Measurements from ENCODE around the gene STXBP6. TPM values are rescaled to one million over a fixed set of nuclear protein-coding genes. Genes with fewer than 3 reads are reported as not detected.

STXBP6 gene
- polyA plus RNA-seq, 1 donor (not counting 4 experiments of a cell fraction or from before 2014, with no cell fraction given): 1.4 TPM

GRCh38 chr14:24816011-24816928 lies 233.7 kb downstream of the STXBP6 start:
- TF ChIP-seq EZH2 (IDR thresholded peaks at IDR 0.05; ENCODE audit: low read length) (no peak), CTCF (optimal IDR thresholded peaks at IDR 0.05 in 1 of 3, IDR thresholded peaks at IDR 0.05 in 1 of 3, conservative IDR thresholded peaks at IDR 0.05 in 1 of 3; ENCODE audit: extremely low read depth in 1 of 3, insufficient read depth in 2 of 3, low read length in 3 of 3) (no peak)
- no peaks in the 10 kb centered on the region for H3K36me3 ChIP-seq (ENCODE audit: control insufficient read depth in 2 of 2, extremely low read depth in 1 of 2, insufficient read depth in 2 of 2, low read length in 2 of 2)
- H3K9me3 ChIP-seq (ENCODE audit: control insufficient read depth, low read depth, low read length): no peaks in the 10 kb centered on the region
- H3K27ac ChIP-seq (ENCODE audit: control insufficient read depth, insufficient read depth, low read length): no peak overlapping the region
- H3K4me2 ChIP-seq (ENCODE audit: control insufficient read depth, extremely low read depth, insufficient read depth, low read depth, low read length): peak overlapping the region; percentile 26
- H3K79me2 ChIP-seq (ENCODE audit: control insufficient read depth, insufficient read depth, low read length): no peaks in the 10 kb centered on the region
- dilution Hi-C loops (cut with MboI; ENCODE audit: extremely low pct_ligation_motif_present, low sequenced_read_pairs): no loop called here
- FAIRE-seq (no peak), DNase-seq (ENCODE audit: low read depth, low spot score) (no peak)
- H3K4me1 ChIP-seq (ENCODE audit: control insufficient read depth, extremely low read depth, insufficient read depth, low read length): peaks cover 9% of the 10 kb centered on the region
- no peaks in the 10 kb centered on the region for H3K9me1 ChIP-seq (ENCODE audit: control insufficient read depth, extremely low read depth, insufficient read depth, low read length)
- no peak overlapping the region for H2AFZ ChIP-seq (ENCODE audit: control insufficient read depth, low read length)
- H3K9ac ChIP-seq (ENCODE audit: control insufficient read depth, extremely low read depth, insufficient read depth, low read length): no peak overlapping the region
- H3K4me3 ChIP-seq (ENCODE audit: control insufficient read depth in 2 of 3, extremely low read depth in 1 of 3, insufficient read depth in 2 of 3, low read depth in 1 of 3, low read length in 3 of 3): no peak overlapping the region
- no peaks in the 10 kb centered on the region for H3K27me3 ChIP-seq (ENCODE audit: control insufficient read depth, extremely low read depth, insufficient read depth, low read length)
- no peaks in the 10 kb centered on the region for H4K20me1 ChIP-seq (ENCODE audit: control insufficient read depth, extremely low read depth, insufficient read depth, low read length)

- dilution Hi-C loops (cut with MboI; ENCODE audit: extremely low pct_ligation_motif_present, low sequenced_read_pairs): no loop called here
Measured at GRCh38 chr14:24815543-24815942, 234.4 kb downstream of the STXBP6 start.

More at GRCh38 chr14:24815543-24815942, 234.4 kb downstream of the STXBP6 start:
- Histone ChIP-seq H3K9me1 (ENCODE audit: control insufficient read depth, extremely low read depth, insufficient read depth, low read length) (no peaks in the 10 kb centered on the region), H3K36me3 (ENCODE audit: control insufficient read depth in 2 of 2, extremely low read depth in 1 of 2, insufficient read depth in 2 of 2, low read length in 2 of 2) (no peaks in the 10 kb centered on the region), H3K4me2 (ENCODE audit: control insufficient read depth, extremely low read depth, insufficient read depth, low read depth, low read length) (no peak overlapping the region), H3K4me1 (ENCODE audit: control insufficient read depth, extremely low read depth, insufficient read depth, low read length) (peaks cover 9% of the 10 kb centered on the region), H3K27me3 (ENCODE audit: control insufficient read depth, extremely low read depth, insufficient read depth, low read length) (no peaks in the 10 kb centered on the region), H3K9ac (ENCODE audit: control insufficient read depth, extremely low read depth, insufficient read depth, low read length) (no peak overlapping the region), H3K4me3 (ENCODE audit: control insufficient read depth in 2 of 3, extremely low read depth in 1 of 3, insufficient read depth in 2 of 3, low read depth in 1 of 3, low read length in 3 of 3) (no peak overlapping the region), H3K9me3 (ENCODE audit: control insufficient read depth, low read depth, low read length) (no peaks in the 10 kb centered on the region), H3K27ac (ENCODE audit: control insufficient read depth, insufficient read depth, low read length) (no peak overlapping the region), H2AFZ (ENCODE audit: control insufficient read depth, low read length) (no peak overlapping the region), H3K79me2 (ENCODE audit: control insufficient read depth, insufficient read depth, low read length) (no peaks in the 10 kb centered on the region), H4K20me1 (ENCODE audit: control insufficient read depth, extremely low read depth, insufficient read depth, low read length) (no peaks in the 10 kb centered on the region)
- DNase-seq (ENCODE audit: low read depth, low spot score): no peak
- no peak for TF ChIP-seq EZH2 (IDR thresholded peaks at IDR 0.05; ENCODE audit: low read length)
- no peak for TF ChIP-seq CTCF (optimal IDR thresholded peaks at IDR 0.05 in 1 of 3, IDR thresholded peaks at IDR 0.05 in 1 of 3, conservative IDR thresholded peaks at IDR 0.05 in 1 of 3; ENCODE audit: extremely low read depth in 1 of 3, insufficient read depth in 2 of 3, low read length in 3 of 3)
- no peak for FAIRE-seq
